OCI-LY3 (cell line): ENCODE data around the gene ACSF2.

ENCODE experiments used
- EZH2phosphoT487 ChIP-seq: fragments of 200-600 bp; shearing (Covaris generic); IDR thresholded peaks from 2 replicates; pipeline ENCODE4 v1.6.1; 2018; ENCODE audit warnings: antibody characterized with exemption, mixed run types, low read depth
- TF ChIP-seq, protein P1 (sequence below): fragments of 200-600, 300-600 bp; sonication (generic); IDR thresholded peaks from 2 replicates; pipeline ENCODE4 v1.5.1; 2014; ENCODE audit warnings: antibody characterized with exemption, low read length, low read depth

GRCh38 chr17:50519141-50519834, 93.3 kb downstream of the ACSF2 start:
- TF ChIP-seq, protein P1, sequence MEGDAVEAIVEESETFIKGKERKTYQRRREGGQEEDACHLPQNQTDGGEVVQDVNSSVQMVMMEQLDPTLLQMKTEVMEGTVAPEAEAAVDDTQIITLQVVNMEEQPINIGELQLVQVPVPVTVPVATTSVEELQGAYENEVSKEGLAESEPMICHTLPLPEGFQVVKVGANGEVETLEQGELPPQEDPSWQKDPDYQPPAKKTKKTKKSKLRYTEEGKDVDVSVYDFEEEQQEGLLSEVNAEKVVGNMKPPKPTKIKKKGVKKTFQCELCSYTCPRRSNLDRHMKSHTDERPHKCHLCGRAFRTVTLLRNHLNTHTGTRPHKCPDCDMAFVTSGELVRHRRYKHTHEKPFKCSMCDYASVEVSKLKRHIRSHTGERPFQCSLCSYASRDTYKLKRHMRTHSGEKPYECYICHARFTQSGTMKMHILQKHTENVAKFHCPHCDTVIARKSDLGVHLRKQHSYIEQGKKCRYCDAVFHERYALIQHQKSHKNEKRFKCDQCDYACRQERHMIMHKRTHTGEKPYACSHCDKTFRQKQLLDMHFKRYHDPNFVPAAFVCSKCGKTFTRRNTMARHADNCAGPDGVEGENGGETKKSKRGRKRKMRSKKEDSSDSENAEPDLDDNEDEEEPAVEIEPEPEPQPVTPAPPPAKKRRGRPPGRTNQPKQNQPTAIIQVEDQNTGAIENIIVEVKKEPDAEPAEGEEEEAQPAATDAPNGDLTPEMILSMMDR: no peak
- TF ChIP-seq EZH2phosphoT487: no peak
